Ovary (tissue), 3 donors: Measurements from ENCODE around the gene COMMD3.

ENCODE experiments used
- CTCF ChIP-seq, 3 donors: fragments of 450-650 bp in 2 of 3; fragments of 200-600 bp in 1 of 3; IDR thresholded peaks; one replicate each; pipeline versions ENCODE4 v1.5.1 to v1.8.0; 2016 to 2022; ENCODE audit warnings: antibody characterized with exemption in 3 of 3, mild to moderate bottlenecking in 1 of 3
- EP300 ChIP-seq: sonication (generic); formaldehyde crosslinking; IDR thresholded peaks from one replicate; pipeline ENCODE4 v1.6.1; 2017; ENCODE audit warnings: antibody characterized with exemption
- POLR2A ChIP-seq: fragments of 450-650 bp; IDR thresholded peaks from one replicate; pipeline ENCODE4 v1.6.1; 2017; ENCODE audit warnings: antibody characterized with exemption, mild to moderate bottlenecking, moderate library complexity
- donor health status: DM: no; HTN: no; CAD: no.

GRCh38 chr10:22368981-22369380 lies 52.8 kb downstream of the COMMD3 start:
- no peak for TF ChIP-seq CTCF (IDR thresholded peaks at IDR 0.05)
- no peak for TF ChIP-seq POLR2A
- TF ChIP-seq EP300: no peak
